GM12892 (cell line): ENCODE measurements around the gene SAP30.

Experiments used
- POLR2AphosphoS5 ChIP-seq: IDR thresholded peaks from 2 replicates; pipeline ENCODE4 v1.6.1; 2011; ENCODE audit warnings: low read depth, low read length, control low read depth
- TAF1 ChIP-seq: IDR thresholded peaks from 2 replicates; pipeline ENCODE4 v1.6.1; 2011; ENCODE audit warnings: low read depth, mild to moderate bottlenecking, control low read depth, low read length, borderline replicate concordance

GRCh38 chr4:173410079-173410478 lies 39.3 kb downstream of the SAP30 start:
- TF ChIP-seq TAF1 (no peak), POLR2AphosphoS5 (no peak)
